SK-N-SH (cell line): ENCODE measurements around the gene FAM131A. TPM values are rescaled to one million over a fixed set of nuclear protein-coding genes. Genes with fewer than 3 reads are reported as not detected.

Experiments
- CTCF ChIA-PET: fragments of 300-600, 350-600 bp; formaldehyde crosslinking; extraction: SDS; loops from one replicate; lab custom pipeline; 2021; lab: Yijun Ruan, JAX
- POLR2A ChIA-PET: fragments of 350-600 bp; sonication (Branson Sonifier 250); formaldehyde crosslinking; extraction: SDS; loops from one replicate; lab custom pipeline; 2020; ENCODE audit warnings: antibody characterized with exemption, inconsistent platforms; lab: Yijun Ruan, JAX
- DNase-seq: peaks from one replicate; pipeline ENCODE4 v3.0.0; 2012
- H2AFZ ChIP-seq: fragments of 200-600 bp; sonication (generic); 2 replicates; pipeline ENCODE4 v1.8.1; 2016; ENCODE audit warnings: antibody characterized with exemption, mild to moderate bottlenecking, low read depth
- H3F3A ChIP-seq: fragments of 200-600 bp; sonication (generic); replicated peaks from 2 replicates; pipeline ENCODE3; 2016; ENCODE audit warnings: antibody characterized with exemption, mild to moderate bottlenecking; ENCODE audit not compliant: insufficient read depth
- H3K27ac ChIP-seq, 2 experiments: fragments of 200-500 bp in 1 of 2; fragments of 200-600 bp in 1 of 2; sonication (Bioruptor generic) in 1 of 2; sonication (generic), shearing (Covaris generic) in 1 of 2; 2 replicates each; pipeline versions ENCODE4 v1.5.1 to v1.6.1; 2014 to 2016; ENCODE audit warnings: low read depth in 2 of 2, inconsistent platforms in 1 of 2, low read length in 1 of 2, mild to moderate bottlenecking in 1 of 2, mixed read lengths in 1 of 2
- H3K27me3 ChIP-seq: fragments of 200-600 bp; sonication (generic), shearing (Covaris generic); 2 replicates; pipeline ENCODE4 v1.6.1; 2016; ENCODE audit warnings: mixed run types; ENCODE audit not compliant: insufficient read depth
- H3K36me3 ChIP-seq, 2 experiments: fragments of 200-500 bp in 1 of 2; fragments of 200-600 bp in 1 of 2; sonication (Bioruptor generic) in 1 of 2; sonication (generic) in 1 of 2; replicated peaks in 1 of 2; 2 replicates each; pipeline versions ENCODE3 to v1.5.1; 2014 to 2016; ENCODE audit warnings: low read length in 1 of 2, mild to moderate bottlenecking in 1 of 2; ENCODE audit not compliant: insufficient read depth in 2 of 2, control insufficient read depth in 1 of 2
- H3K4me1 ChIP-seq, 2 experiments: fragments of 200-500 bp in 1 of 2; fragments of 200-600 bp in 1 of 2; sonication (Bioruptor generic) in 1 of 2; sonication (generic), shearing (Covaris generic) in 1 of 2; 2 replicates each; pipeline versions ENCODE4 v1.5.1 to v1.6.1; 2014 to 2016; ENCODE audit warnings: low read depth in 1 of 2, low read length in 1 of 2, mixed run types in 1 of 2; ENCODE audit not compliant: insufficient read depth in 2 of 2, control insufficient read depth in 1 of 2
- H3K4me2 ChIP-seq: fragments of 200-600 bp; sonication (generic), shearing (Covaris generic); 2 replicates; pipeline ENCODE4 v1.6.1; 2017; ENCODE audit warnings: mixed run types
- H3K4me3 ChIP-seq, 2 experiments: fragments of 200-500 bp in 1 of 2; fragments of 200-600 bp in 1 of 2; sonication (Bioruptor generic) in 1 of 2; sonication (generic), shearing (Covaris generic) in 1 of 2; 2 replicates each; pipeline versions ENCODE4 v1.5.1 to v1.8.1; 2014 to 2016; ENCODE audit warnings: low read depth in 2 of 2, inconsistent platforms in 1 of 2, low read length in 1 of 2, mild to moderate bottlenecking in 1 of 2, mixed read lengths in 1 of 2, moderate library complexity in 1 of 2
- H3K79me2 ChIP-seq: fragments of 200-600 bp; sonication (generic); 2 replicates; pipeline ENCODE4 v1.8.1; 2017; ENCODE audit warnings: mild to moderate bottlenecking; ENCODE audit not compliant: insufficient read depth
- H3K9ac ChIP-seq: fragments of 200-600 bp; sonication (generic); 2 replicates; pipeline ENCODE4 v1.6.1; 2017; ENCODE audit warnings: mixed run types
- H3K9me2 ChIP-seq: fragments of 200-600 bp; sonication (generic); 2 replicates; pipeline ENCODE4 v1.6.1; 2017; ENCODE audit warnings: mixed run types
- H3K9me3 ChIP-seq: fragments of 200-600 bp; sonication (generic); 2 replicates; pipeline ENCODE4 v1.6.1; 2017; ENCODE audit warnings: mixed run types, mild to moderate bottlenecking, moderate library complexity
- H4K20me1 ChIP-seq: fragments of 200-600 bp; sonication (generic); 2 replicates; pipeline ENCODE4 v1.6.1; 2017; ENCODE audit warnings: mild to moderate bottlenecking, mixed run types; ENCODE audit not compliant: insufficient read depth
- CHD2 ChIP-seq: fragments of 150-350 bp; IDR thresholded peaks from 2 replicates; pipeline ENCODE4 v1.6.1; 2018; ENCODE audit warnings: low read length; ENCODE audit not compliant: partially characterized antibody
- EP300 ChIP-seq, 2 experiments: IDR thresholded peaks; 2 replicates each; pipeline versions ENCODE4 v1.4.0 to v1.6.1; 2012; ENCODE audit warnings: borderline replicate concordance in 1 of 2, low read depth in 1 of 2, low read length in 1 of 2
- GABPA ChIP-seq: IDR thresholded peaks from 2 replicates; pipeline ENCODE4 v1.4.0; 2012; ENCODE audit warnings: low read depth, mild to moderate bottlenecking
- GATA2 ChIP-seq: sonication (generic); formaldehyde crosslinking; IDR thresholded peaks from 2 replicates; pipeline ENCODE4 v1.5.0; 2020; ENCODE audit warnings: mild to moderate bottlenecking, missing genetic modification reagents
- MXI1 ChIP-seq: IDR thresholded peaks from 2 replicates; pipeline ENCODE4 v1.6.1; 2012; ENCODE audit warnings: mild to moderate bottlenecking, low read depth, low read length, improper control_type of control experiment
- NRF1 ChIP-seq: IDR thresholded peaks from 2 replicates; pipeline ENCODE4 v1.6.1; 2012; ENCODE audit warnings: low read depth, mild to moderate bottlenecking, low read length
- POLR2AphosphoS5 ChIP-seq: IDR thresholded peaks from 2 replicates; pipeline ENCODE4 v1.6.1; 2012; ENCODE audit warnings: low read depth, low read length
- RXRA ChIP-seq: IDR thresholded peaks from 2 replicates; pipeline ENCODE4 v1.4.0; 2012; ENCODE audit warnings: low read depth, mild to moderate bottlenecking, borderline replicate concordance
- TEAD4 ChIP-seq: IDR thresholded peaks from 2 replicates; pipeline ENCODE4 v1.4.0; 2012; ENCODE audit warnings: mild to moderate bottlenecking, borderline replicate concordance; ENCODE audit not compliant: insufficient read depth
- WGBS: methylation state at CpG from one replicate; pipeline ENCODE4 v1.1.6; 2017; ENCODE audit warnings: low lambda C conversion rate; 5-methylcytosine and 5-hydroxymethylcytosine counted together
- polyA plus RNA-seq, 3 experiments: library from polyadenylated mRNA; depleted of rRNA; stranded (reverse); fragments of >200 nt; gene quantifications; 2 replicates each; pipeline ENCODE4 v1.2.3, GENCODE V29; 2012
- TF ChIP-seq, protein P1 (sequence below): IDR thresholded peaks from 2 replicates; pipeline ENCODE4 v1.6.1; 2012; ENCODE audit warnings: mild to moderate bottlenecking, low read depth, low read length, moderate library complexity
- TF ChIP-seq, protein P2 (sequence below): fragments of 150-350 bp; IDR thresholded peaks from 2 replicates; pipeline ENCODE4 v1.6.1; 2017; ENCODE audit warnings: antibody characterized with exemption, low read length, low read depth, borderline replicate concordance
- TF ChIP-seq, protein P3 (sequence below): IDR thresholded peaks from 2 replicates; pipeline ENCODE4 v1.4.0; 2012; ENCODE audit warnings: low read depth, borderline replicate concordance
- TF ChIP-seq, protein P4 (sequence below): fragments of 150-350 bp; IDR thresholded peaks from 2 replicates; pipeline ENCODE4 v1.6.1; 2016; ENCODE audit warnings: mild to moderate bottlenecking, low read depth, low read length

Gene FAM131A
- polyA plus RNA-seq, 1 of the 3 experiments (the other 2 are of a cell fraction): 31.6 TPM

DNA sequence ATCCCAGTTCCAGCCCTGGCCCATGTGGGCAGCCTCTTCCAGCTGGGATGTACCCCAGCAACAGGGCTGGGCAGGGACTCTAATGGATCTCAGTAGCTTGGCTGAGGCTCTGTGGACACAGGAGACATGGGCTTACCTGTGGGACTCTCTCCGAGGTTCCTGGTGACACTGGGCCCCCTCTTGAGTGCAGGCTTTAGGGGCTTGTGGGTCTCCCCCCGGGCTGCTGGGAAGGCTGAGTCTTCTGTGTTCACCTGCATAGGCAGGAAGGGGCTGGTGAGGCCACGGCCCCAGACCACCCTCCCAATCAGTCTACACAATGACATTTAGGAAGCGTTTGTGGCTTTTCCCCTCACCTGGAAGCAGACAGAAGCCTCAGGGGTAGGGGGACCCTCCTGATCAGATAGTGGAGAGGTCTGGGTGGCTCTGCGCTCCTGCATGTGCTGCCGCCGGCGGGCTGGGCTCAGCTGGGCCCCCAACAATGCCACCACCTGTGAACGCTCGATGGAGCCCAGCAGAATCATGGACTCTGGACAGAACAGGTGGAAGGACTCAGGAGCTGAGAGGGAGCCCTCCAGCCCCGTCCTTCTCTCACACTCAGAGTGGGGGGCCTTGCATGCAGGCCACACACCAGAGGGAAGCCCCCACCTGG lies 15.6 kb downstream of the FAM131A start:
- POLR2A ChIA-PET: interaction anchor here (1.5 to 2.9 kb wide), 2 partner anchors 8 to 15 kb away, joined by 4 to 19 read pairs; partner anchors contain the start of gene FAM131A
- H3K27ac ChIP-seq: no peak overlapping the region; a peak in 1 of 4 replicates
- H3K4me2 ChIP-seq: no peak overlapping the region
- TF ChIP-seq NRF1: no peak
- DNase-seq: no peak
- peaks cover 0 to 18% of the 10 kb centered on the region in 2 experiments; a peak in 1 of 4 replicates for H3K4me1 ChIP-seq
- H3K27me3 ChIP-seq: no peaks in the 10 kb centered on the region
- H4K20me1 ChIP-seq: no peaks in the 10 kb centered on the region
- H2AFZ ChIP-seq: no peak overlapping the region
- peaks cover 3 to 37% of the 10 kb centered on the region in 2 experiments for H3K36me3 ChIP-seq
- 100% methylated on average over 1 of the region's 11 CpGs for WGBS
- H3K9me2 ChIP-seq: no peaks in the 10 kb centered on the region
- no peaks in the 10 kb centered on the region for H3K9me3 ChIP-seq
- H3K4me3 ChIP-seq: no peak overlapping the region
- no peaks in the 10 kb centered on the region for H3F3A ChIP-seq
- CTCF ChIA-PET: interaction anchor here (0.7 to 5.3 kb wide), 23 partner anchors 9 to 451 kb away, joined by 3 to 63 read pairs (median 4); partner anchors contain the start of genes CLCN2, EEF1AKMT4, FAM131A and POLR2H
- no peaks in the 10 kb centered on the region for H3K79me2 ChIP-seq
- H3K9ac ChIP-seq: no peak overlapping the region

DNA sequence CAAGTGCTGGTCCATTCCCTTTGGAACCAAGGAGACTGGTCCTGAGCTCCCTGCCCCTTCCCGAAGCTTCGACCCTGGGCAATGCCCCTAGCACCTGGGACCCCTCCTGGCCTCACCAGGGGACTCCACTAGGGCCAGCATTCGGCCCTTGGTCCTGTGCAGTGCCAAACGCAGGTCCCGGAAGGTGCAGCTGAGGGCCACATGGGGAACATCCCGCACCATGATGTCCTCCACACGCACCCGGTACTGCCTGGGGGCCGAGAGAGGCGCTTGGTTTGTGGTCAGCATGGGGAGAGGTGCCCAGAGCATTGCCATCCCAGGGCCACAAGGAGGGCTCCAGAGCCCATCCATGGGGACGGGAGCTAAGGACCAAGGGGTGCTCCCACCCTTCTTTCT lies 16.1 kb downstream of the FAM131A start:
- no peak overlapping the region for H2AFZ ChIP-seq
- H3K9ac ChIP-seq: no peak overlapping the region
- no peaks in the 10 kb centered on the region for H3K9me3 ChIP-seq
- no peaks in the 10 kb centered on the region for H3K79me2 ChIP-seq
- CTCF ChIA-PET: interaction anchor here (0.7 to 5.3 kb wide), 25 partner anchors 9 to 450 kb away, joined by 3 to 63 read pairs (median 4); partner anchors contain the start of genes CHRD, CLCN2, FAM131A and POLR2H
- H3K27me3 ChIP-seq: no peaks in the 10 kb centered on the region
- TF ChIP-seq GATA2 (no peak), CHD2 (no peak), MXI1 (no peak), RXRA (no peak), TEAD4 (no peak), EP300 (IDR thresholded peaks at IDR 0.05; ENCODE audit: borderline replicate concordance in 1 of 2, low read depth in 1 of 2, low read length in 1 of 2) (no peak), GABPA (no peak), POLR2AphosphoS5 (no peak)
- TF ChIP-seq, protein P1, sequence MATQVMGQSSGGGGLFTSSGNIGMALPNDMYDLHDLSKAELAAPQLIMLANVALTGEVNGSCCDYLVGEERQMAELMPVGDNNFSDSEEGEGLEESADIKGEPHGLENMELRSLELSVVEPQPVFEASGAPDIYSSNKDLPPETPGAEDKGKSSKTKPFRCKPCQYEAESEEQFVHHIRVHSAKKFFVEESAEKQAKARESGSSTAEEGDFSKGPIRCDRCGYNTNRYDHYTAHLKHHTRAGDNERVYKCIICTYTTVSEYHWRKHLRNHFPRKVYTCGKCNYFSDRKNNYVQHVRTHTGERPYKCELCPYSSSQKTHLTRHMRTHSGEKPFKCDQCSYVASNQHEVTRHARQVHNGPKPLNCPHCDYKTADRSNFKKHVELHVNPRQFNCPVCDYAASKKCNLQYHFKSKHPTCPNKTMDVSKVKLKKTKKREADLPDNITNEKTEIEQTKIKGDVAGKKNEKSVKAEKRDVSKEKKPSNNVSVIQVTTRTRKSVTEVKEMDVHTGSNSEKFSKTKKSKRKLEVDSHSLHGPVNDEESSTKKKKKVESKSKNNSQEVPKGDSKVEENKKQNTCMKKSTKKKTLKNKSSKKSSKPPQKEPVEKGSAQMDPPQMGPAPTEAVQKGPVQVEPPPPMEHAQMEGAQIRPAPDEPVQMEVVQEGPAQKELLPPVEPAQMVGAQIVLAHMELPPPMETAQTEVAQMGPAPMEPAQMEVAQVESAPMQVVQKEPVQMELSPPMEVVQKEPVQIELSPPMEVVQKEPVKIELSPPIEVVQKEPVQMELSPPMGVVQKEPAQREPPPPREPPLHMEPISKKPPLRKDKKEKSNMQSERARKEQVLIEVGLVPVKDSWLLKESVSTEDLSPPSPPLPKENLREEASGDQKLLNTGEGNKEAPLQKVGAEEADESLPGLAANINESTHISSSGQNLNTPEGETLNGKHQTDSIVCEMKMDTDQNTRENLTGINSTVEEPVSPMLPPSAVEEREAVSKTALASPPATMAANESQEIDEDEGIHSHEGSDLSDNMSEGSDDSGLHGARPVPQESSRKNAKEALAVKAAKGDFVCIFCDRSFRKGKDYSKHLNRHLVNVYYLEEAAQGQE: no peak
- TF ChIP-seq, protein P2, sequence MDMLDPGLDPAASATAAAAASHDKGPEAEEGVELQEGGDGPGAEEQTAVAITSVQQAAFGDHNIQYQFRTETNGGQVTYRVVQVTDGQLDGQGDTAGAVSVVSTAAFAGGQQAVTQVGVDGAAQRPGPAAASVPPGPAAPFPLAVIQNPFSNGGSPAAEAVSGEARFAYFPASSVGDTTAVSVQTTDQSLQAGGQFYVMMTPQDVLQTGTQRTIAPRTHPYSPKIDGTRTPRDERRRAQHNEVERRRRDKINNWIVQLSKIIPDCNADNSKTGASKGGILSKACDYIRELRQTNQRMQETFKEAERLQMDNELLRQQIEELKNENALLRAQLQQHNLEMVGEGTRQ: no peak
- TF ChIP-seq, protein P3, sequence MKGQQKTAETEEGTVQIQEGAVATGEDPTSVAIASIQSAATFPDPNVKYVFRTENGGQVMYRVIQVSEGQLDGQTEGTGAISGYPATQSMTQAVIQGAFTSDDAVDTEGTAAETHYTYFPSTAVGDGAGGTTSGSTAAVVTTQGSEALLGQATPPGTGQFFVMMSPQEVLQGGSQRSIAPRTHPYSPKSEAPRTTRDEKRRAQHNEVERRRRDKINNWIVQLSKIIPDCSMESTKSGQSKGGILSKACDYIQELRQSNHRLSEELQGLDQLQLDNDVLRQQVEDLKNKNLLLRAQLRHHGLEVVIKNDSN: no peak
- TF ChIP-seq, protein P4, sequence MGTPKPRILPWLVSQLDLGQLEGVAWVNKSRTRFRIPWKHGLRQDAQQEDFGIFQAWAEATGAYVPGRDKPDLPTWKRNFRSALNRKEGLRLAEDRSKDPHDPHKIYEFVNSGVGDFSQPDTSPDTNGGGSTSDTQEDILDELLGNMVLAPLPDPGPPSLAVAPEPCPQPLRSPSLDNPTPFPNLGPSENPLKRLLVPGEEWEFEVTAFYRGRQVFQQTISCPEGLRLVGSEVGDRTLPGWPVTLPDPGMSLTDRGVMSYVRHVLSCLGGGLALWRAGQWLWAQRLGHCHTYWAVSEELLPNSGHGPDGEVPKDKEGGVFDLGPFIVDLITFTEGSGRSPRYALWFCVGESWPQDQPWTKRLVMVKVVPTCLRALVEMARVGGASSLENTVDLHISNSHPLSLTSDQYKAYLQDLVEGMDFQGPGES: no peak
- WGBS: 95% methylated on average over 11 of the region's 11 CpGs
- H3K9me2 ChIP-seq: no peaks in the 10 kb centered on the region
- H3F3A ChIP-seq: no peaks in the 10 kb centered on the region
- no peak overlapping the region for H3K27ac ChIP-seq
- H3K4me3 ChIP-seq: no peak overlapping the region
- no peak for DNase-seq
- peaks cover 0 to 18% of the 10 kb centered on the region in 2 experiments; a peak in 1 of 4 replicates for H3K4me1 ChIP-seq
- H3K36me3 ChIP-seq: peaks cover 3 to 41% of the 10 kb centered on the region in 2 experiments
- H3K4me2 ChIP-seq: no peak overlapping the region
- POLR2A ChIA-PET: interaction anchor here (1.4 to 1.5 kb wide), 2 partner anchors 8 to 15 kb away, joined by 3 to 4 read pairs; no protein-coding TSS in a partner anchor
- no peaks in the 10 kb centered on the region for H4K20me1 ChIP-seq
